GM12874 (cell line): ENCODE data around the gene ADAMTS4.

ENCODE experiments used
- CTCF ChIP-seq: IDR thresholded peaks from 2 replicates; pipeline ENCODE4 v1.5.1; 2011; ENCODE audit warnings: low read depth, mild to moderate bottlenecking, control low read depth, low read length, moderate library complexity; ENCODE audit not compliant: insufficient read depth

ADAMTS4 gene

GRCh38 chr1:161140755-161141400 lies 58.0 kb downstream of the ADAMTS4 start:
- TF ChIP-seq CTCF: no peak

- TF ChIP-seq CTCF: peak; percentile 23; the same call in 1 of the 2 replicates
These were observed 59.1 kb downstream of the ADAMTS4 start for GRCh38 chr1:161139766-161140165.

- no peak for TF ChIP-seq CTCF
These were observed 60.4 kb downstream of the ADAMTS4 start for GRCh38 chr1:161138431-161138830.

GRCh38 chr1:161137881-161138280 lies 61.0 kb downstream of the ADAMTS4 start:
- no peak for TF ChIP-seq CTCF
